ENCODE data around the gene ATXN2.

DNA sequence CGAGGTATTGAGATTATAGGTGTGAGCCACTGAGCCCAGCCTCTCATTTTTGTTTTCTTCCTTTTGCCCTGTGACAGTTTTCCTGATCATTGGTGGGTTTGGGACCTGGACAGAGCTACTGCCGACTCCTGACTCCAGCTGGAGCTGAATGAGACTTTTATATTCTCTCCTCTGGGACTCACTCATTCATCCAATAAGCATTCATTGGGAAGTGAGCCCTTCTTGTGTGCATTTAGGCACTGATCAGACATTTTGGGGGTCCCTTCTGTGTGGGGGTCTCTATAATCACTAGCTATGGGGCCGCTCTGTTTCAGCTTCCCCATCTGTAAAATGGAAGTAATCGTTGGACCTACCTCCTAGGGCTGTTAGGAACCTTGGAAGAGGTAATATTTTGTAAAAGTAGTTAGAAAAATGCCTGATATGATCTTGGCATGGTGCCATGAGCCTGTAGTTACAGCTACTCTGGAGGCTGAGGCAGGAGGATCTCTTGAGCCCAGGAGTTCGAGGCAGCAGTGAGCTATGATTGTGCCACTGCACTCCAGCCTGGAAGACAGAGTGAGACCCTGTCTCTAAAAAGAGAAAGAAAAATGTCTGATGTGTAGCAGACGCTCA lies 186.2 kb downstream of the ATXN2 start:
- no peak for TF ChIP-seq RXRA (IDR thresholded peaks at IDR 0.05)
- TF ChIP-seq CTCF (IDR thresholded peaks at IDR 0.05; ENCODE audit: low read depth, low read length, missing input control): no peak
- TF ChIP-seq SP1 (IDR thresholded peaks at IDR 0.05): no peak
- no peak for TF ChIP-seq YY1 (IDR thresholded peaks at IDR 0.05)
- no peak for TF ChIP-seq HNF4G (IDR thresholded peaks at IDR 0.05)
- no peak for TF ChIP-seq EGR1 (IDR thresholded peaks at IDR 0.05; ENCODE audit: low read depth in 2 of 2)

Data from liver (tissue), 3 donors.